ENCODE data around the gene PNPLA2.

Gene PNPLA2

GRCh38 chr11:833849-834311, 15.2 kb downstream of the PNPLA2 start:
- Histone ChIP-seq H3K36me3 (ENCODE audit: control insufficient read depth, insufficient read depth, low read length) (peaks cover 10% of the 10 kb centered on the region), H3K27ac (ENCODE audit: low read length) (no peak overlapping the region), H3K4me3 (ENCODE audit: low read length) (peak overlapping the region; percentile 59; the same call in 1 of the 2 replicates), H3K4me1 (ENCODE audit: control insufficient read depth, insufficient read depth, low read length) (peaks cover 22% of the 10 kb centered on the region), H3K9me3 (ENCODE audit: control insufficient read depth, insufficient read depth, low read length) (no peaks in the 10 kb centered on the region), H3K27me3 (ENCODE audit: control insufficient read depth, insufficient read depth, low read length) (peaks cover 6% of the 10 kb centered on the region; the same call in 1 of the 2 replicates)
- DNase-seq (ENCODE audit: low read depth, low spot score) = no peak
- WGBS (ENCODE audit: insufficient coverage, insufficient read length) = no CpG with 5 or more reads among the region's 9 CpGs

DNA sequence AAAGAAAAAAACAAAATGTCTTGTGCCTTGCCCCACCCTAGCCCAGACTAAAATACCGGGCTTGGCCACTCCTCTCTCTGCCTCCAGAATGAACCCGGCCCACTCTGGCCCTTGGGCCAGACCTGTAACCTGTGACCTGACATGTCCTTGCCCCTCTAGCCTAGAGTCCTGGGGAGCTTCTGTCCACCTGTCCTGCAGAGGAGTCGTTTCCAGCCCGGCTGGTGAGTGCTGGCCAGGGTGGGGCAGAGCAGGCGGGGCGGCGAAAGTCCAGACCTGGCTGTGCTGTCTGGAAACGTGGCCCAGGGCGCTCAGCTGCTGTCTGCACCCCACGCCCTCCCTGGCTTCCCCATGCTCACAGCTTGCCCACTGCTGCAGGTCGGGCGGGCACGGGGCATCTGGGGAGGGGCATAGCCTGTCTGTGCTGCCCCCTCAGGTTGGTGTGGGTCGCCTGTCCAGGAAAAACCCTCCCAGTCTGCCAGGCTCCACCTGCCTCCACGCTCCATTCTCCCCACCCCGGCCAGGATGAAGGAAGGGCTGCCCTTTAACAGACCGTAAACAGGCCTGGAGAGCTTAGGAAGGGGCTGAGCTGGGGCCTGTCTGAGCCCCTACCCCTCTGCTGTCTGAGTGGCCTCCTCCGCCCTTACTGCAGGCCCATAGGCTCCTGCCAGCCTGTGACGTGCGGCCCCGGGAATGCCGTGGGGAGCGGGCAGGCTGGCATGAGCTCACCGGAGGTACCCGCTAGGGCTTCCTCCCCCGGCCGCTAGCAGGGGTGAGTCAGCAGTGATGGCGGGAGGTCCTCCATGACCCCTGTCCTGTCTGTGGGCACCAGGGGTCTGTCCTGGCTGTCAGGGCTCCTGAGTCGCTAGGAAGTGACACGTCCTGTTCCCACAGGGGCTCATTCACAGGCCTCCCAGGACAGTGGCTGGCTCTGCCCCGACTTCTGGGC, 15.9 kb downstream of the PNPLA2 start:
- DNase-seq (ENCODE audit: low read depth, low spot score) = no peak
- peaks cover 16% of the 10 kb centered on the region for H3K36me3 ChIP-seq (ENCODE audit: control insufficient read depth, insufficient read depth, low read length)
- no peak overlapping the region for H3K4me3 ChIP-seq (ENCODE audit: low read length)
- peaks cover 6% of the 10 kb centered on the region; the same call in 1 of the 2 replicates for H3K27me3 ChIP-seq (ENCODE audit: control insufficient read depth, insufficient read depth, low read length)
- H3K4me1 ChIP-seq (ENCODE audit: control insufficient read depth, insufficient read depth, low read length) = peaks cover 18% of the 10 kb centered on the region
- no peaks in the 10 kb centered on the region for H3K9me3 ChIP-seq (ENCODE audit: control insufficient read depth, insufficient read depth, low read length)
- no CpG with 5 or more reads among the region's 31 CpGs for WGBS (ENCODE audit: insufficient coverage, insufficient read length)
- H3K27ac ChIP-seq (ENCODE audit: low read length) = no peak overlapping the region

GRCh38 chr11:836274-836673, 17.6 kb downstream of the PNPLA2 start:
- DNase-seq (ENCODE audit: low read depth, low spot score) = no peak

DNA sequence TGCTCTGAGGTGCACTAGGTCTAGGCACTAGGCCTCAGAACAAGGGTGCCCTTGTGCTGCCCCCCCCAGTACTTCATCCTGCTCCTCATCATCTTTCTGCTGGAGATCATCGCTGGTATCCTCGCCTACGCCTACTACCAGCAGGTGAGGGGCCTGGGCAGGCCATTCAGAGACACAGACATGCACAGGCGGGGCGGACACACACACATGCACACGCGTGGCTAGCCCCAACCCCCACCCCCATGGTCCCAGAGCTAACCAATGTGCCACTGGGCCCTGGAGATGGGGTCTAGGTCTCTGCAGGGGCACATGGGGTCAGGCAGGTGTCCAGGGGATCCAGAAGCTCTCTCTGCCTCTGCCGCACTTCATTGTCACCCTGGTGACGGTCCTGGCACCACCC, 18.0 kb downstream of the PNPLA2 start:
- H3K36me3 ChIP-seq (ENCODE audit: control insufficient read depth, insufficient read depth, low read length) = peaks cover 27% of the 10 kb centered on the region
- peaks cover 3% of the 10 kb centered on the region; the same call in 1 of the 2 replicates for H3K27me3 ChIP-seq (ENCODE audit: control insufficient read depth, insufficient read depth, low read length)
- no peak overlapping the region for H3K27ac ChIP-seq (ENCODE audit: low read length)
- WGBS (ENCODE audit: insufficient coverage, insufficient read length) = no CpG with 5 or more reads among the region's 9 CpGs
- H3K4me1 ChIP-seq (ENCODE audit: control insufficient read depth, insufficient read depth, low read length) = peaks cover 16% of the 10 kb centered on the region
- no peak overlapping the region for H3K4me3 ChIP-seq (ENCODE audit: low read length)
- H3K9me3 ChIP-seq (ENCODE audit: control insufficient read depth, insufficient read depth, low read length) = no peaks in the 10 kb centered on the region
- no peak for DNase-seq (ENCODE audit: low read depth, low spot score)

More at GRCh38 chr11:836274-836673, 17.6 kb downstream of the PNPLA2 start:
- Histone ChIP-seq H3K4me1 (ENCODE audit: control insufficient read depth, insufficient read depth, low read length) (peaks cover 14% of the 10 kb centered on the region), H3K27ac (ENCODE audit: low read length) (no peak overlapping the region), H3K4me3 (ENCODE audit: low read length) (no peak overlapping the region), H3K27me3 (ENCODE audit: control insufficient read depth, insufficient read depth, low read length) (peaks cover 5% of the 10 kb centered on the region; the same call in 1 of the 2 replicates), H3K36me3 (ENCODE audit: control insufficient read depth, insufficient read depth, low read length) (peaks cover 27% of the 10 kb centered on the region), H3K9me3 (ENCODE audit: control insufficient read depth, insufficient read depth, low read length) (no peaks in the 10 kb centered on the region)
- WGBS (ENCODE audit: insufficient coverage, insufficient read length) = no CpG with 5 or more reads among the region's 14 CpGs

GRCh38 chr11:837189-837989, 18.7 kb downstream of the PNPLA2 start:
- Histone ChIP-seq H3K36me3 (ENCODE audit: control insufficient read depth, insufficient read depth, low read length) (peaks cover 27% of the 10 kb centered on the region), H3K27me3 (ENCODE audit: control insufficient read depth, insufficient read depth, low read length) (no peaks in the 10 kb centered on the region), H3K27ac (ENCODE audit: low read length) (no peak overlapping the region), H3K9me3 (ENCODE audit: control insufficient read depth, insufficient read depth, low read length) (no peaks in the 10 kb centered on the region), H3K4me3 (ENCODE audit: low read length) (no peak overlapping the region), H3K4me1 (ENCODE audit: control insufficient read depth, insufficient read depth, low read length) (peaks cover 11% of the 10 kb centered on the region)
- no peak for DNase-seq (ENCODE audit: low read depth, low spot score)
- no CpG with 5 or more reads among the region's 22 CpGs for WGBS (ENCODE audit: insufficient coverage, insufficient read length)

GRCh38 chr11:837990-838307, 19.2 kb downstream of the PNPLA2 start:
- Histone ChIP-seq H3K27ac (ENCODE audit: low read length) (no peak overlapping the region), H3K36me3 (ENCODE audit: control insufficient read depth, insufficient read depth, low read length) (peaks cover 27% of the 10 kb centered on the region), H3K9me3 (ENCODE audit: control insufficient read depth, insufficient read depth, low read length) (no peaks in the 10 kb centered on the region), H3K27me3 (ENCODE audit: control insufficient read depth, insufficient read depth, low read length) (no peaks in the 10 kb centered on the region), H3K4me1 (ENCODE audit: control insufficient read depth, insufficient read depth, low read length) (peaks cover 10% of the 10 kb centered on the region), H3K4me3 (ENCODE audit: low read length) (no peak overlapping the region)
- no peak for DNase-seq (ENCODE audit: low read depth, low spot score)
- no CpG with 5 or more reads among the region's 8 CpGs for WGBS (ENCODE audit: insufficient coverage, insufficient read length)

DNA sequence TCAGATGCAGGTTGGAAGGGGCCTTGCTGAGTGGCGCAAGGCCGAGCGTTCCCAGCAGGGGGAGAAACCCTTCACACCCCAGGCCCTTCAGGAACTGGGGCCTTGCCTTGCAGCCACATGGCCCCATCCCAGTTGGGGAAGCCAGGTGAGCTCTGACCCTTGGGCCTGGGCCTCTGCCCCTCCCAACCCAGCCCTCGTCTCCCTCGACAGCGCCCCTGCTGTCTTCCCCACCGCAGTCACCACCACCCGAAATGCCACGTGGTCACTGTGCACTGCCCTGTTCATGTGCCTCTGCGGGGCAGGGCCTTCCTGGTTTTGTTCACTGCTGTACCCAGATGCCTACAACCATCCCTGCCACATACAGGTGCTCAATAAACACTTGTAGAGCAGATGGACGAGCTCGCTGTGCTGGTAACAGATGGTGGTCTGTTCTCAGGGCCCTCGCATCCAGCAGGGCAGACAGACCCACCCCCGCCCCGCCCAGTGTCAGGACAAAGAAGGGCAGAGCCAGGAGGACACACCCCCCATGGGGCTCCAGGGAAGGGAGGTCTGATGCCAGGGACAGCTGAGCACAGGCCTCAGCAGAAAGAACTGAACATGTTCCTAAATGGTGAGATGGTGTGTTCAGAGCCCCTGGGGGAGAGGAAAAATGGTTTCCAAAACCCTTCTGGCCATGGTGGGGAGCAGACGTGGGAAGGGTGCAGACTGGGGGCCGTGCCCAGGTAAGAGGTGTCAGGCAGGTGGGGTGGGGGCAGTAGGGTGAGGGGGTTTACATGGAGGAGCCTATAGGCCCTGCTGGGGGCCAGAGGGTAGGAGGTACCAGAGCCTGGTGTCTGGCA, 19.9 kb downstream of the PNPLA2 start:
- no peaks in the 10 kb centered on the region for H3K27me3 ChIP-seq (ENCODE audit: control insufficient read depth, insufficient read depth, low read length)
- no peak overlapping the region for H3K27ac ChIP-seq (ENCODE audit: low read length)
- no CpG with 5 or more reads among the region's 17 CpGs for WGBS (ENCODE audit: insufficient coverage, insufficient read length)
- H3K9me3 ChIP-seq (ENCODE audit: control insufficient read depth, insufficient read depth, low read length) = no peaks in the 10 kb centered on the region
- DNase-seq (ENCODE audit: low read depth, low spot score) = no peak
- peaks cover 27% of the 10 kb centered on the region for H3K36me3 ChIP-seq (ENCODE audit: control insufficient read depth, insufficient read depth, low read length)
- peaks cover 10% of the 10 kb centered on the region for H3K4me1 ChIP-seq (ENCODE audit: control insufficient read depth, insufficient read depth, low read length)
- no peak overlapping the region for H3K4me3 ChIP-seq (ENCODE audit: low read length)

GRCh38 chr11:839280-839623, 20.5 kb downstream of the PNPLA2 start:
- WGBS (ENCODE audit: insufficient coverage, insufficient read length) = no CpG with 5 or more reads among the region's 5 CpGs
- H3K4me3 ChIP-seq (ENCODE audit: low read length) = no peak overlapping the region
- no peak for DNase-seq (ENCODE audit: low read depth, low spot score)
- no peak overlapping the region for H3K27ac ChIP-seq (ENCODE audit: low read length)
- no peaks in the 10 kb centered on the region for H3K9me3 ChIP-seq (ENCODE audit: control insufficient read depth, insufficient read depth, low read length)
- H3K27me3 ChIP-seq (ENCODE audit: control insufficient read depth, insufficient read depth, low read length) = no peaks in the 10 kb centered on the region
- peaks cover 27% of the 10 kb centered on the region for H3K36me3 ChIP-seq (ENCODE audit: control insufficient read depth, insufficient read depth, low read length)
- peaks cover 7% of the 10 kb centered on the region for H3K4me1 ChIP-seq (ENCODE audit: control insufficient read depth, insufficient read depth, low read length)

DNA sequence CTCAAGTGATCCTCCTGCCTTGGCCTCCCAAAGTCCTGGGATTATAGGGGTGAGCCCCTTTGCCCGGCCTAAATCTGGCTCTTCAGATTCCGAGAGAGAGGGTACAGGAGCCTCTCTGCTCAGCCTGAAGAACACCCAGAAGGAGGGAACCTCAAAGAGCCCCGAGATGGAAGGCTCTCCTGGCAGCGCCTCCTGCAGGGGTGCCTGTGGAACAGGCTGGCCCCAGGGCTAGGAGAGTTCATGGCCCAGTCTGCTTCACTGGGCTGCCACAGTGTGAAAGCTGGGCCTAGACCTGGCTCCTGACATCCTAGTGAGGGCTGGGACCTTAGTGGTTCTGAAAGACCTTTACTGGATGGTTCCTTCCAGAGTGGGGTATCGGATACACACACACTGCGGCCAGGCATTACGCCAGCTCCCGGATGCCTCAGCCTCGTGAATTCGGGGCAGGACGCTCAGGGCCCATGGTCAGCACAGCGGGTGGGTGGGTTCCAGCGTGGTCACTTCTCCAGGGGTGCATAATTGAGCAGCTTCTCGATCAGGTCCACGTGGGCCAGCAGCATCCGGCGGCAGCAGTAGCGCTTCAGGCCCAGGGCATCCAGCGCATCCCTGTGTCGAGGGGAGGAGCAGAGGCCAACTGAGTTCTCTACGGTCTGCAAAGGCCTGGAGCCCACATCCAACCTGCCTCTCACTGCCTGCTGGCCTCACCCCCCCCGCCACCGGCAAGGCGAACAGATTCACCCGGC, 21.3 kb downstream of the PNPLA2 start:
- WGBS (ENCODE audit: insufficient coverage, insufficient read length) = no CpG with 5 or more reads among the region's 25 CpGs
- no peak for DNase-seq (ENCODE audit: low read depth, low spot score)
- Histone ChIP-seq H3K9me3 (ENCODE audit: control insufficient read depth, insufficient read depth, low read length) (no peaks in the 10 kb centered on the region), H3K36me3 (ENCODE audit: control insufficient read depth, insufficient read depth, low read length) (peaks cover 27% of the 10 kb centered on the region), H3K27me3 (ENCODE audit: control insufficient read depth, insufficient read depth, low read length) (no peaks in the 10 kb centered on the region), H3K4me1 (ENCODE audit: control insufficient read depth, insufficient read depth, low read length) (peaks cover 6% of the 10 kb centered on the region), H3K27ac (ENCODE audit: low read length) (no peak overlapping the region), H3K4me3 (ENCODE audit: low read length) (no peak overlapping the region)

Data from iPS DF 6.9 (cell line).